ENCODE data around the gene CCPG1.

The CCPG1 gene

DNA sequence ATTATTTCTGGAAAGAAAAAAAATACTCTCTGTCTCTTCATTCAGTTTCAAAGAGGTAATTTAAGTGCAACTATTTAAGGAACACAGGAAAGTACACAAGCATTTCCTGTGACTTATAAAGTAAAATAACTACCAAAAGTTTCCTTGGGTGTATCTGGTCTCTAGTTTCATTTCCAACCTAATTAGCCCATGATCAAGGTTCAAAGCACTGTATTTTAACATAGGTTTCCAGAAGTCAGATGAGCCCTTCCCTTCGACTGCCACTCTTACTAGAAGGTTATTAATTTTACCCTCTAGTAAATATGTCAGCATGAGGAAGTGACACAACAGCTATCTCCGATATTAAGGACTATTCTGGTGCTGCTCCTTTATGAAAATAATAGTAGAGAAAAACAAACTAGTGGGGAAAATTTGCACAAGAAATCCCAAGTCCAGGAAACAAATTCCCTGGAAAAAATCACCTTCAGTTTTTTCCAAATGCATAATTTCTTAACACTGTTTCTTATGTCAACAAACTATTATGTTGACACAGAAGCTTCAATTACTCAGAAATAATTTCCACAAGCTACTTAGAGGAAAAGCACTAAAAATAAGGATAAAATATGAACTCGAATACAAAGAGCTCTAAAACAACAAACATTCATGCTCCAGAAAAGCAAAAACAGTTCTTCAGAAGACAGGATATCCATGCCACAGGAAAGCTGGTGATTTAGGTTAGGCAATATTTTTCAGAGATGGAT, 35.3 kb downstream of the CCPG1 start:
- H3K4me3 ChIP-seq (ENCODE audit: low read length), result no peak overlapping the region
- peaks cover 5% of the 10 kb centered on the region for H3K36me3 ChIP-seq (ENCODE audit: control insufficient read depth, insufficient read depth, low read length)
- H3K27me3 ChIP-seq (ENCODE audit: control insufficient read depth, insufficient read depth, low read length), result no peaks in the 10 kb centered on the region
- H3K4me1 ChIP-seq (ENCODE audit: control insufficient read depth, insufficient read depth, low read length), result no peaks in the 10 kb centered on the region
- no peak overlapping the region for H3K9ac ChIP-seq (ENCODE audit: low read length)
- no peak overlapping the region for H3K27ac ChIP-seq (ENCODE audit: low read depth, low read length)

DNA sequence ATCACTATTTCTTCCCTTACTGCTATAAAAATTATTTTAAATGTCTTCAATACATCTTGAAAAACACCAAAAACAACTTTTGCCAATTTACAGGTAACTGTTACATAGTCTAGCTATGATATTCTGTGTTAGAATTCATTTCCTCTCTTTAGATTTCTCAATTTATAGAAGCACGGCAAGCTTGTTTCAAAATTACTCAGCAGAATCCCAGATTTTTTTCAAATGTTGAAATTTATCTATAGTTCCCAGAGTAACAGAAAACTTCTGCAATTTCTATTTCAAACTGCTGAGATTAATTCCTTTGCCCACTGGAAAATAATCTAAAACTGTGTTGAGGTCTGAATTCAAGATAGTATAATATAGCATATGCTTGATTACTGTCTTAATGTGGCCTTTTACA, 41.2 kb downstream of the CCPG1 start:
- Histone ChIP-seq H3K27me3 (ENCODE audit: control insufficient read depth, insufficient read depth, low read length) (no peaks in the 10 kb centered on the region), H3K4me1 (ENCODE audit: control insufficient read depth, insufficient read depth, low read length) (no peaks in the 10 kb centered on the region), H3K27ac (ENCODE audit: low read depth, low read length) (no peak overlapping the region), H3K36me3 (ENCODE audit: control insufficient read depth, insufficient read depth, low read length) (peaks cover 7% of the 10 kb centered on the region), H3K9ac (ENCODE audit: low read length) (no peak overlapping the region), H3K4me3 (ENCODE audit: low read length) (no peak overlapping the region)

DNA sequence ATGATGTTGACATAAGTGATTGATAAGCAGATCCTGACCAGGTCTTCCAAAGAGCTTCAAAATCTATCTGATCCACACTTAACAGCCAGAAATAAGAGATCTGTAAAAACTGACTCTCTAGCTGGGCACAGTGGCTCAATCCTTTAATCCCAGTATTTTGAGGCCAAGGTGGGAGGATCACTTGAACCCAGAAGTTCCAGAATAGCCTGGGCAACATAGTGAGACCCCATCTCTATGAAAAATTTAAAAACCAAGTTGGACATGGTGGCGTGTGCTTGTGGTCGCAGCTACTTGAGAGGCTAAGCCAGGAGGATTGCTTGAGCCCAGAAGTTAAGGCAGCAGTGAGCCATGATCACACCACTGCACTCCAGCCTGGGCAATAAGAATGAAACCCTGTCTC, 45.5 kb downstream of the CCPG1 start:
- H3K4me1 ChIP-seq (ENCODE audit: control insufficient read depth, insufficient read depth, low read length), result no peaks in the 10 kb centered on the region
- H3K4me3 ChIP-seq (ENCODE audit: low read length), result no peak overlapping the region
- H3K27me3 ChIP-seq (ENCODE audit: control insufficient read depth, insufficient read depth, low read length), result no peaks in the 10 kb centered on the region
- no peak overlapping the region for H3K27ac ChIP-seq (ENCODE audit: low read depth, low read length)
- H3K36me3 ChIP-seq (ENCODE audit: control insufficient read depth, insufficient read depth, low read length), result peaks cover 2% of the 10 kb centered on the region
- H3K9ac ChIP-seq (ENCODE audit: low read length), result no peak overlapping the region

DNA sequence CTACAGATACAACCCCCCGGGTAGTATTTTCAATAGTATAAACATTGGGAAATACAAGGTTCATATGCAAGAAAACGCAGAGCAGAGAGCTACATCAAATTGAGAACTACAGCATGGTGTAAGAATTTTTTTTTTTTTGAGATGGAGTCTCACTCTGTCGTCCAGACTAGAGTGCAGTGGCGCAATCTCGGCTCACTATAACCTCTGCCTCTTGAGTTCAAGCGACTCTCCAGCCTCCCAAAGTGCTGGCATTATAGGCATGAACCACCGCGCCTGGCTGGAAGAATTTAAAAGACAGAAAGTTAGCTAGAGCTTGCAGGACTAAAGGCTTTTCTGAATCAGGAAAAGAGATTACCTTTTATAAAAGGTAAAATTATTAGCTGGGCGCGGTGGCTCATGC, 47.1 kb downstream of the CCPG1 start:
- H3K27ac ChIP-seq (ENCODE audit: low read depth, low read length), result no peak overlapping the region
- H3K36me3 ChIP-seq (ENCODE audit: control insufficient read depth, insufficient read depth, low read length), result peaks cover 2% of the 10 kb centered on the region
- H3K4me3 ChIP-seq (ENCODE audit: low read length), result no peak overlapping the region
- no peaks in the 10 kb centered on the region for H3K4me1 ChIP-seq (ENCODE audit: control insufficient read depth, insufficient read depth, low read length)
- no peak overlapping the region for H3K9ac ChIP-seq (ENCODE audit: low read length)
- H3K27me3 ChIP-seq (ENCODE audit: control insufficient read depth, insufficient read depth, low read length), result no peaks in the 10 kb centered on the region

DNA sequence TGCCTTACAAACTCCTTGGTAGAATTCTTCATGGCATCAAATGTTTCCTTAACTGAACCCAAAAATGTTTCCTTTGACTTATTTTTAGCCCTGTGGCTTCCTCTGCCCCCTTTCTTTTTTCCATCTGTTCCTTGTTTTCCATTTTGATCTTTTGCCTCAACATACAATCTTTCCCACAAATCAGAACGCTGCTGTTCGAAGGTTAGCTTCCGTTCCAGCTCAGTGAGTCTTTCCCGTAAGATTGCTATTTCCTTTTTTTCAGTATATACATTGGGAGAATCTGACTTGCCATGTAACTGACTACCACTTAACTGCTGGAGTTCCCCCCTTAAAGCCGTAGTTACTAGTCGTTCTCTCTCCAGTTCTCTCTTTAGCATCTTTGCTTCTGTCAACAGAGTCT, 47.9 kb downstream of the CCPG1 start:
- no peak overlapping the region for H3K9ac ChIP-seq (ENCODE audit: low read length)
- H3K27me3 ChIP-seq (ENCODE audit: control insufficient read depth, insufficient read depth, low read length), result no peaks in the 10 kb centered on the region
- H3K4me1 ChIP-seq (ENCODE audit: control insufficient read depth, insufficient read depth, low read length), result no peaks in the 10 kb centered on the region
- H3K36me3 ChIP-seq (ENCODE audit: control insufficient read depth, insufficient read depth, low read length), result peaks cover 2% of the 10 kb centered on the region
- no peak overlapping the region for H3K4me3 ChIP-seq (ENCODE audit: low read length)
- no peak overlapping the region for H3K27ac ChIP-seq (ENCODE audit: low read depth, low read length)

DNA sequence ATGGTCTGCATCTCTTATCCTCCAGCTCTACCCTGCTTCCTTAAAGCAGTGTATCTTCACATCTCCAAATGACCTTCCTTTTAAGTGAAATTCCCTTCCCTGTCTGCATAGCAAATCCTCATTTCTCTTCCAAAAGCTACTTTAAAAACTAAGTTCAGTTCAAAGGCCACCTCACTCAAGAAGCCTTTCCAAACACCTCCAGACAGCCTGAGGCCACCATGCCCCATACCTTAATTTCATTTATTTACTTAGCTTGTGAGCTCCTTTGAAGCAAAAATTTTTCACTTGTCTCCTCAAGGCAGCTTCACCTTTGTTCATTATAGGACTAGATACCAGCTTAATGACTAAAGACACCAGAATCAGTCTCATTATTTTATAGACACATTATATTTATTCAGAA, 49.7 kb downstream of the CCPG1 start:
- no peak overlapping the region for H3K4me3 ChIP-seq (ENCODE audit: low read length)
- no peak overlapping the region for H3K9ac ChIP-seq (ENCODE audit: low read length)
- H3K4me1 ChIP-seq (ENCODE audit: control insufficient read depth, insufficient read depth, low read length), result no peaks in the 10 kb centered on the region
- H3K36me3 ChIP-seq (ENCODE audit: control insufficient read depth, insufficient read depth, low read length), result peaks cover 2% of the 10 kb centered on the region
- no peak overlapping the region for H3K27ac ChIP-seq (ENCODE audit: low read depth, low read length)
- no peaks in the 10 kb centered on the region for H3K27me3 ChIP-seq (ENCODE audit: control insufficient read depth, insufficient read depth, low read length)

DNA sequence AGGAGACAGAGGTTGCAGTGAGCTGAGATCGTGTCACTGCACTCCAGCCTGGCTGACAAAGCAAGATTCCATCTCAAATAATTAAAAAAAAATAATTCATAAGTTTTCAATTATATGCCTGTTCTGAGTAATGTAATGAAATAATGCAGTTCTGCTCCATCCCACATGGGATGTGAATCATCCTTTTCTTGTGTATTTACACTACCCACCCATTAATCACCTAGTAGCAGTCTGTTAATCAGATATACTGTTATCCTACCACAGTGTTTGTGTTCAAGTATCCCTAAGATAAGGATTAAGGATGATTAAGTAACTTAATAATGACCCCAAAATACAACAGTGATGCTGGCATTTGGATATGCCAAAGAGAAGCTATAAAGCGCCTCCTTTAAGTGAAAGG, 50.4 kb downstream of the CCPG1 start:
- Histone ChIP-seq H3K36me3 (ENCODE audit: control insufficient read depth, insufficient read depth, low read length) (peaks cover 2% of the 10 kb centered on the region), H3K27me3 (ENCODE audit: control insufficient read depth, insufficient read depth, low read length) (no peaks in the 10 kb centered on the region), H3K9ac (ENCODE audit: low read length) (no peak overlapping the region), H3K4me3 (ENCODE audit: low read length) (no peak overlapping the region), H3K4me1 (ENCODE audit: control insufficient read depth, insufficient read depth, low read length) (no peaks in the 10 kb centered on the region), H3K27ac (ENCODE audit: low read depth, low read length) (no peak overlapping the region)

DNA sequence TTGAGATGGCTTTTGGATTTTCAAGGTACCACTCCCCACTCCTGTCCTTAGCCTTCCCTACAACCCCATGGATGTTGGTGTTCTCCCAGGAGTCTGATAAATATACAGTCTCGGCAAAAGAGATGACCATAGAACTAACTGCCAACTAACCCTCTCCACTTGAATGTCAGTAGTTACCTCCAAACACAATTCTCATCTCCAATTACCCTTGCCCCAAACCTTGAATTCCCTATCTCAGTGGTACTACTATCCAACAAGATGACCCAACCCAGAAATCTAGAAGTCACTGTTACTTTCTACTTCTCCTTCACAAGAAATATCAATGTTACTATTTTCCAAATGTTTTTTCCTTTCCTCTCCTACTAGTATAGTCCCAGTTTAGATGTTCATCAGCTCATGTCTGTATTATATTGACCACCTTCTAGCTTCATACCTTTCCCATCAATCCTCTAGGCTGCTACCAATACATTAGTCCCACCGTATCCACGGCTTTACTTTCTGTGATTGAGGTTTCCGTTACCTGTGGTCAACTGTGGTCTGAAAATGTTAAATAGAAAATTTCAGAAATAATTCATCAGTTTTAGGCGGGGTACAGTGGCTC, 51.1 kb downstream of the CCPG1 start:
- H3K27me3 ChIP-seq (ENCODE audit: control insufficient read depth, insufficient read depth, low read length), result no peaks in the 10 kb centered on the region
- no peaks in the 10 kb centered on the region for H3K4me1 ChIP-seq (ENCODE audit: control insufficient read depth, insufficient read depth, low read length)
- H3K27ac ChIP-seq (ENCODE audit: low read depth, low read length), result no peak overlapping the region
- H3K36me3 ChIP-seq (ENCODE audit: control insufficient read depth, insufficient read depth, low read length), result no peaks in the 10 kb centered on the region
- H3K4me3 ChIP-seq (ENCODE audit: low read length), result no peak overlapping the region
- no peak overlapping the region for H3K9ac ChIP-seq (ENCODE audit: low read length)

DNA sequence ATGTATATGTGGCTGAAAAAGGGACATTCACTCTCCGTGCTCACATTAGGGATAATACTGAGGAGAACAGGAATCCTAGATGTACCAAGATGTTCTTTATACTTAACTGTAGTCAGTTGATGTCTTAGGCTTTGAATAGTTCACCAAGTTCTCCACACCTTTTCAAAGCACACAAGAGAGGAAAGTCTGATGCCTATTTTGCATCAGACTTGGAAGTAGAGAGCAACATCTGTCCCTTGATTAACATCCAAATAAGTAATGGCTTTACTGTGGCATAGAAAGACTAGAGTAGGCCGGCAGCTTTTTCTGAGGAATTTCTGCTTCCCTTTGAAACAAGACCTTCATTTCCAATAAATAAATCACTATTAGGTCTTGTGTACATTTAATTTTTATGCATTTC, 55.1 kb downstream of the CCPG1 start:
- H3K4me3 ChIP-seq (ENCODE audit: low read length), result no peak overlapping the region
- no peaks in the 10 kb centered on the region for H3K4me1 ChIP-seq (ENCODE audit: control insufficient read depth, insufficient read depth, low read length)
- H3K9ac ChIP-seq (ENCODE audit: low read length), result no peak overlapping the region
- H3K27ac ChIP-seq (ENCODE audit: low read depth, low read length), result no peak overlapping the region
- H3K27me3 ChIP-seq (ENCODE audit: control insufficient read depth, insufficient read depth, low read length), result no peaks in the 10 kb centered on the region
- H3K36me3 ChIP-seq (ENCODE audit: control insufficient read depth, insufficient read depth, low read length), result no peaks in the 10 kb centered on the region

DNA sequence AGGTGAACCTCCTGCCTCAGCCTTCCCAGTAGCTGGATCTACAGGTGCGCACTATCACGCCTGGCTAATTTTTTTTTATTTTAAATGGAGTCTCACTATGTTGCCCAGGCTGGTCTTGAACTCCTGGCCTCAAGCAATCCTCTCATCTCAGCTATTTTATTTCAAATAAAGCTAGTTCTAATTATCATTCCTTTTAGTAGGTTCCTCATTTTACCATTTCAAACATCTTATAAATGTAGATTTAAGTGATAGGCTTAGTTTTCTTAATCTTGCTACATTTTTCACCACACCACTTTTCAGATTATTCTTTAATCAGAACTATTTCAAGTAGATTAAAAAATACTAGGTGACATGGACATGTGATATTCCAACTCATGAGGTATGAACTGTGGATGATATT, 58.9 kb downstream of the CCPG1 start:
- Histone ChIP-seq H3K4me3 (ENCODE audit: low read length) (no peak overlapping the region), H3K9ac (ENCODE audit: low read length) (no peak overlapping the region), H3K27me3 (ENCODE audit: control insufficient read depth, insufficient read depth, low read length) (no peaks in the 10 kb centered on the region), H3K27ac (ENCODE audit: low read depth, low read length) (no peak overlapping the region), H3K36me3 (ENCODE audit: control insufficient read depth, insufficient read depth, low read length) (peaks cover 2% of the 10 kb centered on the region), H3K4me1 (ENCODE audit: control insufficient read depth, insufficient read depth, low read length) (no peaks in the 10 kb centered on the region)

DNA sequence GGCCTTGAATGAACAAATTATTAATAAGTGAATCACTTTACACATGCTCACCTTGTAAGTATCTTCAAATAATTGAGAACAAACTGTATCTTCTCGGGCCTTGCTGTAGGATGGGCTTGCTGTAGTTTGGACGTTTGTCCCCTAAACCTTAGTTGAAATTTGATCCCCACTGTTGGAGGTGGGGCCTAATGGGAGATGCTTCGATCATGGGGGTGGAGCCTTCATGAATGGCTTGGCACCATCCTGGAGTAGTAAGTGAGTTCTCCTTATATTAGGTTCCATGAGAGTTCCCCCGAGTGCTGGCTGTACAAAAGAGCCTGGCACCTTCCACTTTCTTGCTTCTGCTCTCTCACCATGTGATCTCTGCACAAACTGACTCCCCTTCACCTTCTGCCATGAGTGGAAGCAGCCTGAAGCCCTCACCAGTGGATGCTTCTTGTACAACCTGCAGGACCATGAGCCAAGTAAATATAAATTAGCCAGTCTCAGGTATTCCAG, 59.8 kb downstream of the CCPG1 start:
- Histone ChIP-seq H3K9ac (ENCODE audit: low read length) (no peak overlapping the region), H3K4me1 (ENCODE audit: control insufficient read depth, insufficient read depth, low read length) (no peaks in the 10 kb centered on the region), H3K27me3 (ENCODE audit: control insufficient read depth, insufficient read depth, low read length) (no peaks in the 10 kb centered on the region), H3K4me3 (ENCODE audit: low read length) (no peak overlapping the region), H3K27ac (ENCODE audit: low read depth, low read length) (no peak overlapping the region), H3K36me3 (ENCODE audit: control insufficient read depth, insufficient read depth, low read length) (peaks cover 2% of the 10 kb centered on the region)

DNA sequence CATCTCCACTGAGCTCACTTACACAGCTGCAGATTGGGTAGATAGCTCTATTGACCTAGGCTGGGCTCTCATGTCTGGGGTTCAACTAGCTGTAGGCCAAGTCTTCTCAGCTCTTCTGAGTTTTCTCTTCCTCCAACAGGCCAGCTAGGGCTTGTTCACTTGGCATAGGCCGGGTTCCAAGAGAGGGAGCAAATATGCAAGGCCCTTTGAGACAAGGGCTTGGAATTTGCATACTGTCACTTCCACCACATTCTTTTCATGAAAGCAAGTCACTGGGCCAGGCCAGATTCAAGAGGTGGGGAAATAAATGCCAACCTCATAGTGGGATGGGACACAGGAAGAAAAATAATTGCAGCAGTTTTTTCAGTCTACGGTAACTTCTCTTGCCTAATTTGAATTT, 64.0 kb downstream of the CCPG1 start:
- H3K36me3 ChIP-seq (ENCODE audit: control insufficient read depth, insufficient read depth, low read length), result peaks cover 2% of the 10 kb centered on the region
- H3K9ac ChIP-seq (ENCODE audit: low read length), result no peak overlapping the region
- no peaks in the 10 kb centered on the region for H3K27me3 ChIP-seq (ENCODE audit: control insufficient read depth, insufficient read depth, low read length)
- no peak overlapping the region for H3K4me3 ChIP-seq (ENCODE audit: low read length)
- no peak overlapping the region for H3K27ac ChIP-seq (ENCODE audit: low read depth, low read length)
- H3K4me1 ChIP-seq (ENCODE audit: control insufficient read depth, insufficient read depth, low read length), result no peaks in the 10 kb centered on the region

DNA sequence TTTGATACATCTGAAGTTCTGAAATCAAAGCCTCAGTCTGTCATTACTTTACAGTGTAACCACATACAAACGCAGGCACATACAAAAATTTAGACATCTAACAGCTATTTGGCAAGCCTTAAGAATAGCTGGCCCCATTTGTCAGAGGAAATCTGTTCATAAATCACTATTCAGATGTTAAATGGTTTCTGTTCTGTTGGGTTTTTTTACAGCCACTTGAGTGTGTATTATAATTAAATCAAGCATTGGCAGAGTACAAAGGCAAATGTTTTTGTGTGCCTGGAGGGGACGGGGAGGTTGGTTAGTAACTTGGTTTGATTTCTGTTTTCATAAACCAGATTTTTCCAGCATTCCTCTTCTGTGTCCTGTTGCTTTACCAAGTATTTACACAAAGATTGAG, 65.0 kb downstream of the CCPG1 start:
- H3K4me3 ChIP-seq (ENCODE audit: low read length), result no peak overlapping the region

More for the DNA sequence above, 65.0 kb downstream of the CCPG1 start:
- H3K36me3 ChIP-seq (ENCODE audit: control insufficient read depth, insufficient read depth, low read length), result peaks cover 2% of the 10 kb centered on the region
- H3K9ac ChIP-seq (ENCODE audit: low read length), result no peak overlapping the region
- no peaks in the 10 kb centered on the region for H3K4me1 ChIP-seq (ENCODE audit: control insufficient read depth, insufficient read depth, low read length)
- H3K27me3 ChIP-seq (ENCODE audit: control insufficient read depth, insufficient read depth, low read length), result no peaks in the 10 kb centered on the region
- H3K27ac ChIP-seq (ENCODE audit: low read depth, low read length), result no peak overlapping the region

Data from rectal smooth muscle tissue (tissue), 1 donor.